SK-N-MC (cell line): ENCODE results near the gene C1QTNF9.

Experiments used
- EZH2 ChIP-seq: fragments of 200-600 bp; sonication (generic); IDR thresholded peaks from one replicate; pipeline ENCODE4 v1.6.1; 2017; ENCODE audit warnings: antibody characterized with exemption
- POLR2AphosphoS5 ChIP-seq: IDR thresholded peaks from 2 replicates; pipeline ENCODE4 v1.6.1; 2012; ENCODE audit warnings: mild to moderate bottlenecking, low read depth, low read length, borderline replicate concordance

DNA sequence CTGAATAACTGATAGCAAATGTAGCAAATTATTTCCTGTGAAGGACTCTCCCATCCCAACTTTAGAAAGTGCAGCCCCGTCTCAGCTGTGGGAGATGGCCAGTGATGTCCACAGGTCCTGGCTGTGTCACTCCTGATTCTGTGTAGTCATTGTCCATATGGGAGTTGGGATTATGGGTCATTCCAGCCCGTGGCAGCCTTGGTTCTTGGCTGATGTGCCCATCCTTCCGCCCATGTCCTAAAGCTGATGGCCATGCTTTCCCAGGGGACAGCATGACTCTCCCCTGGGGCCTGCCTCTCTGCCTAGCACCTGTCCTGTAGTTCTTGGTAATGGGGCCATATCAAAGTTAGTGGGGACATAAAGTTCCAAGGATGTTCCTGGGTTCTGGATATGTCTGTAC is 43.9 kb upstream of the C1QTNF9 start:
- TF ChIP-seq POLR2AphosphoS5 (no peak), EZH2 (no peak)
